Measurements from ENCODE around the gene DIAPH2. TPM values are rescaled to one million over a fixed set of nuclear protein-coding genes. Genes with fewer than 3 reads are reported as not detected.
A peak's percentile ranks its signal among the peaks of the same experiment; 100 is the strongest.

DIAPH2 gene
- 10 to 100 TPM; 10.0 to 10.6 TPM for total RNA-seq

DNA sequence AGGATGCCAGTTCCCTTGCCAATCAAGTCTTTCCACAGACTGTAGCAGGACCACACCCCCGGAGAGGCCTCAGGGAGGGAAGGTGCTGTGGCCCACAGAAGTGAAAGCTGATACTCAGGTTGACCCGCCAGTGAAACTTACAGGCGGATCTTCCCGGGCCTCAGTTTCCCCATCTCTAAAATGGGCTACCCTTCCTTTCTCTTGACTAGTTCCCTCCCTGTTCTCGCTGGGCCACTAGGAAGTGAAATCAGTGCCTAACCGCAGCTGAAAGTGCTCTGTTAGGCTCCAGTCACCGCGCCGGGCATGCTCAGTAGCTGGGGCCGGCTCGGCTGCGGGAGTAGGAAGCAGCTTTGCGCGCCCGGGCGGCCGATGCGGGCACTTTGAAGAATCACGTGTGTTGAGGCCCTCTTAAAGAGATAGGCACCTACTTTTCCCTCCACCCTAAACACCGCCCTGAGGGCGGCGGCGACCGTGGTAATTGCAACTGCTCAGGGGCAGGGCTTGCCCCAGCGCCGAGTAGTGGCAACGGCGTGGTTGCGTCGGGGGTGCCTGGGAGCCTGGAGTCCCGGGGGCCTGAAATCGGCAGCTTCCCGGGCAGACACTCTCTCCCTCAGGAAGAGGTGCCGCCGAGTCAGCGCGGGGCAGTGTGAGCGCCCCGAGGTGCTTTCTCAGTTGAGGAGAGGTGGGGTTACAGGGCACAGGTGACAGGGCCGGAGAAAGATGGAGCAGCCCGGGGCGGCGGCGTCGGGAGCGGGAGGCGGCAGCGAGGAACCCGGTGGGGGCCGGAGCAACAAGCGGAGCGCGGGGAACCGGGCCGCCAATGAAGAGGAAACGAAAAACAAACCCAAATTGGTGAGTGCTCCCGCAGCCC, at the start of gene DIAPH2:
DIAPH2 (plus strand) TSS at position 504 of the 871 bp plus-strand sequence.
- peak within 1 kb of the TSS; percentile 90 for H3K4me3 Mint-ChIP-seq
- no peaks in the 10 kb centered on the region for H3K36me3 Mint-ChIP-seq
- peak within 1 kb of the TSS; percentile 93 for H3K27ac Mint-ChIP-seq
- CTCF ChIA-PET = no interaction called here
- no peaks in the 10 kb centered on the region for H3K27me3 Mint-ChIP-seq
- peaks cover 24% of the 10 kb centered on the region for H3K4me1 Mint-ChIP-seq (ENCODE audit: low read depth)
- POLR2A ChIA-PET = interaction anchor here (1.0 kb wide), 1 partner anchor 37 kb away, joined by 3 read pairs; no protein-coding TSS in a partner anchor
- peak; percentile 85 for DNase-seq
- intact Hi-C loops (cut with micrococcal nuclease) = loop anchor here (5.0 to 10.0 kb wide), 2 partner anchors 360 to 713 kb away; no protein-coding TSS in a partner anchor
- no peaks in the 10 kb centered on the region for H3K9me3 Mint-ChIP-seq

- CTCF ChIA-PET = no interaction called here
- H3K36me3 Mint-ChIP-seq = no peaks in the 10 kb centered on the region
- no peaks in the 10 kb centered on the region for H3K4me1 Mint-ChIP-seq (ENCODE audit: low read depth)
- H3K4me3 Mint-ChIP-seq = no peak overlapping the region
- DNase-seq = no peak
- H3K27me3 Mint-ChIP-seq = peaks cover under 1% of the 10 kb centered on the region
- POLR2A ChIA-PET = no interaction called here
- H3K9me3 Mint-ChIP-seq = no peaks in the 10 kb centered on the region
- no peak overlapping the region for H3K27ac Mint-ChIP-seq
- intact Hi-C loops (cut with micrococcal nuclease) = no loop called here
Measured at GRCh38 chrX:96650023-96650422, 34.6 kb upstream of the DIAPH2 start.

DNA sequence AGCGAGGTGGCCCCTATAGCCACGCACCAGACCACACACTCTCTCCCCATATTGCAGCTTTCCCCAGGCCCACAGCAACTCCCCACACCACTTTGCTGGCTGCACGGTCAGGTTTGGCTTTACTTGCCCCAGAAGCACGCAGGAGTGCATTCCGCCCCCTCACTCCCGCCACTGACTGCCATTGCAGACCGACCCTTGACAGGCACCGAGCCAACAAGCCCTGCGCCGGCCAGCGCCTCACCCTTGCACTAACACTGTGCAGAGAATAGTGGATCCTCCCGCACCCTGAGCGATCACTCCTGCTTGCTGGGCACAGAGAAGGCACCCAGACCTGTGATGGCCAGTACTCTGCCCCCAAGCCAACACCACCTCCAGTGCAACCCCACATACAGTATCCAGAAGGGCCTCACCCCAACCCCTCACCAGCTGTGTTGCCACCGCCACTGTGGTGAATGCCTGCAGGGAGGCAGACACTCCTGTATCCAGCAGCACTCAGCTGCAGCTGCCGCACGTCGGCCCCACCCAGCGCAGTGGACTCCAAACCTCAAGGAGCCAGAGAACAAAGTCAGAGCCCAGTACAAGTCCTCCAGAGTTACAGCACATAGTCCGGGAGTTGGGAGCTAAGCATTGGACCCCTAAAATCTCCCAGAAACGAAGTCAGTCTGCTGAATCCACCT, 28.6 kb upstream of the DIAPH2 start:
- Mint-ChIP-seq H3K27ac (no peak overlapping the region), H3K36me3 (no peaks in the 10 kb centered on the region)
- CTCF ChIA-PET = no interaction called here

GRCh38 chrX:96682516-96682915, 2.1 kb upstream of the DIAPH2 start:
- no peaks in the 10 kb centered on the region for H3K9me3 Mint-ChIP-seq
- H3K27me3 Mint-ChIP-seq = no peaks in the 10 kb centered on the region
- H3K27ac Mint-ChIP-seq = no peak overlapping the region
- POLR2A ChIA-PET = no interaction called here
- peak; percentile 8 for DNase-seq
- H3K4me1 Mint-ChIP-seq (ENCODE audit: low read depth) = peaks cover 21% of the 10 kb centered on the region
- H3K36me3 Mint-ChIP-seq = no peaks in the 10 kb centered on the region
- intact Hi-C loops (cut with micrococcal nuclease) = loop anchor here (10.0 kb wide), 1 partner anchor 362 kb away; no protein-coding TSS in a partner anchor
- no peak overlapping the region for H3K4me3 Mint-ChIP-seq
- CTCF ChIA-PET = no interaction called here

More for the DNA sequence above, 28.6 kb upstream of the DIAPH2 start:
- Mint-ChIP-seq H3K4me1 (ENCODE audit: low read depth) (no peaks in the 10 kb centered on the region), H3K4me3 (no peak overlapping the region), H3K27me3 (peaks cover 3% of the 10 kb centered on the region), H3K9me3 (no peaks in the 10 kb centered on the region)
- intact Hi-C loops (cut with micrococcal nuclease) = no loop called here
- no peak for DNase-seq
- POLR2A ChIA-PET = no interaction called here

DNA sequence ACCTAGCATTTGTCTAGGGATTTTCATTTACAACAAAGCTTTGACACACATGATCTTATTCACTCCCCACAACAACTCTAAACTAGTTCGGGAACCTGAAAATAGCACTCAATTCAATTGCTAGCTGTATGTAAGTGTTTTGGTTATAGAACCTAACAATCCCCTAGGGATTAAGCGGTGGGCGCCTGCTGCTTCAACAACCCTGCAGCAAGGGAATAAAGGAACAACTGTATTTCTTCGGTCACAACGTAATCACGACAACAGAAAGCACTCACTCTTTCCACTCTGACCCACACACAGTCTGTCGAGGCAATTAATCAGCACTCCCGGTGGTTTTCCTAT, 674 bp upstream of the DIAPH2 start:
- DNase-seq = no peak
- H3K9me3 Mint-ChIP-seq = no peaks in the 10 kb centered on the region
- peak overlapping the region; percentile 90 for H3K4me3 Mint-ChIP-seq
- CTCF ChIA-PET = no interaction called here
- no peaks in the 10 kb centered on the region for H3K36me3 Mint-ChIP-seq
- POLR2A ChIA-PET = interaction anchor here (1.0 kb wide), 1 partner anchor 38 kb away, joined by 3 read pairs; no protein-coding TSS in a partner anchor
- no peak overlapping the region for H3K27ac Mint-ChIP-seq
- peaks cover 21% of the 10 kb centered on the region for H3K4me1 Mint-ChIP-seq (ENCODE audit: low read depth)
- intact Hi-C loops (cut with micrococcal nuclease) = loop anchor here (10.0 kb wide), 1 partner anchor 361 kb away; no protein-coding TSS in a partner anchor
- H3K27me3 Mint-ChIP-seq = no peaks in the 10 kb centered on the region

DNA sequence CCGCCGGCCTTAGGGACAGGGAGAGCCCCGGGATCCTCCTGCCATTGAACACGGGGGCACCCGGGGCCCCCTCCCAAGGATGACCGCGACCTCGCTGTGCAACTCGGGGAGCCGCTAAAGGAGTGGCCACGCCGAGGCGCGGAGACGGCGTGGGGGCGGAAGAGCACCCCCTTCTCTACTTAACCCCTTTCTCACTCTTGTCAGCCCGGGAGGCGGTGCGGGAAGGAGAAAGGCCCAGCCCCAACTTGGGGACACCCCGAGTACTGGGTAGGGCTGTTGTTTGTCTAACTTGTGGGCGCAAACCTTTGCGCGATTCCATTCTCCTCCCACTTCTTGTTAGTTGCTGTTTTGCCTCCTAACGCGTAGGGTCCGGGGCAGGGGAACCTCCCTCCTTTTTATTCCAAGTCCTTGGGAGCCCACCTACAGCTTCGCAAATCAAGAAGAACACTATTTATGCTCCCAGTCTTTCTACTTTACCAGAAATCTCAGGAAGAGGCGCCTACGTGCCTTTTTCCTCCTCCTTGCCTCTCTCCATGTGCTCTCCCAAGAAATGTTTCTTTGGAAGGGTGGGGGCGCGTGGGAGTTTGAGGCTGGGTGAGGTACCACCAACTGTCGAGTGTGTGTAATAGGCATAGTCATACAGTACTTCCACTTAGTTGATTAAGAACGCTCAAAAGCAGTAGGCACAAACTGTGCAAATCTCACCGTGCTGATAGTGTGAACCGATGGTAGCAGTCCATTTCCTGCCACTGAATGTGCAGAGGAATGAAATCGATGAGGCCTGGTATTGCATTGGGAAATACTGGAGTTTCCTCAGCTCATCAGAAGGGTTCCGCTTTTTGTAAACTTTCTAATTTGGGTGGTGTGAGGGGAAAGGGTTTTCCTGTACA, 813 bp downstream of the DIAPH2 start:
- Mint-ChIP-seq H3K36me3 (no peaks in the 10 kb centered on the region), H3K27me3 (no peaks in the 10 kb centered on the region), H3K9me3 (no peaks in the 10 kb centered on the region), H3K4me3 (peak overlapping the region; percentile 90), H3K4me1 (ENCODE audit: low read depth) (peaks cover 24% of the 10 kb centered on the region), H3K27ac (peak overlapping the region; percentile 93)
- ChIA-PET POLR2A (no interaction called here), CTCF (no interaction called here)
- intact Hi-C loops (cut with micrococcal nuclease) = loop anchor here (5.0 to 10.0 kb wide), 2 partner anchors 359 to 712 kb away; no protein-coding TSS in a partner anchor
- peak; percentile 66 for DNase-seq

GRCh38 chrX:96687776-96688175, 3.1 kb downstream of the DIAPH2 start:
- Mint-ChIP-seq H3K4me3 (no peak overlapping the region), H3K27me3 (no peaks in the 10 kb centered on the region), H3K4me1 (ENCODE audit: low read depth) (peaks cover 18% of the 10 kb centered on the region), H3K9me3 (no peaks in the 10 kb centered on the region), H3K27ac (no peak overlapping the region), H3K36me3 (no peaks in the 10 kb centered on the region)
- DNase-seq = no peak
- POLR2A ChIA-PET = no interaction called here
- CTCF ChIA-PET = no interaction called here
- intact Hi-C loops (cut with micrococcal nuclease) = loop anchor here (5.0 to 10.0 kb wide), 2 partner anchors 357 to 710 kb away; no protein-coding TSS in a partner anchor

GRCh38 chrX:96688789-96689188, 4.1 kb downstream of the DIAPH2 start:
- ChIA-PET POLR2A (no interaction called here), CTCF (no interaction called here)
- H3K9me3 Mint-ChIP-seq = no peaks in the 10 kb centered on the region
- H3K4me3 Mint-ChIP-seq = no peak overlapping the region
- no peaks in the 10 kb centered on the region for H3K36me3 Mint-ChIP-seq
- no peak for DNase-seq
- peaks cover 19% of the 10 kb centered on the region for H3K4me1 Mint-ChIP-seq (ENCODE audit: low read depth)
- intact Hi-C loops (cut with micrococcal nuclease) = loop anchor here (5.0 to 10.0 kb wide), 2 partner anchors 356 to 709 kb away; no protein-coding TSS in a partner anchor
- H3K27ac Mint-ChIP-seq = no peak overlapping the region
- no peaks in the 10 kb centered on the region for H3K27me3 Mint-ChIP-seq

DNA sequence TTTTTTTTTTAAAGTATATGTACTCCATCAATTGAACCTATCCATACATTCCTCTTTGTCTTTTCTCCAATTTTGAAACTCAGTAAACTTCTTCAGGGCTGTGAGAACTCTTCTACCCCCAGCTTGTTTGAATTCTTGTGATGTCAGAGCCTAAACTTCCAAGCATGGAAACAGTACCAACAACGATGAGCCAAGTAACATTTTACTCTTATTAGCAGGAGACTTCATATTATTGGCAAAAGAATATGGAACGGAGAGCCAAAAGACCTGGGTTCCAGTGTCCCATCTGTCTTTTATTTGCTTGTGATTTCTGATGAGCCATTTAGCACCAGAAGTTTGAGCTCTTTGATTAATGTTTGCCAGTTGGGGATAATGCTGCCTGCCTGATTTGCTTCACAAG, 5.3 kb downstream of the DIAPH2 start:
- POLR2A ChIA-PET = no interaction called here
- no peaks in the 10 kb centered on the region for H3K36me3 Mint-ChIP-seq
- no peak for DNase-seq
- CTCF ChIA-PET = no interaction called here
- H3K27me3 Mint-ChIP-seq = no peaks in the 10 kb centered on the region
- H3K9me3 Mint-ChIP-seq = no peaks in the 10 kb centered on the region
- H3K4me3 Mint-ChIP-seq = no peak overlapping the region
- H3K27ac Mint-ChIP-seq = no peak overlapping the region
- intact Hi-C loops (cut with micrococcal nuclease) = loop anchor here (5.0 to 10.0 kb wide), 2 partner anchors 355 to 707 kb away; no protein-coding TSS in a partner anchor
- peaks cover 12% of the 10 kb centered on the region for H3K4me1 Mint-ChIP-seq (ENCODE audit: low read depth)

DNA sequence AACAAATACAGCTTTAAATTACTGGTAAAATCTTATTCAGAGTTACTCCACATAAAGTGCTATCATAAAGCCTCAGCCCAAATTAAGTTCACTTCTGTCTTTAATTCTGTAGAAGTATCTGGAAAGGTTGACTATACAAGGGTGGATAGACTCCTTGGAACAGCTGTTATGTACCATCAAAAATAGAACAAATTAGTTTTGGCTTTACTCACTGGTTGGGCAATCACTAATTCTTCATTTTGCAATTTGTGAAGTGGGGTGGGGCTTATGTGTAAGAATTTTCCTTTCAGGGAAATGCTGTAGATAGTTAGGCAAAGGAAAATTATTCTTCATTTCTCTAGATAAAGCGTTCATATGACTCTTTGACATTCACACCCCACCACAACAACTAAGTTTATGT, 7.8 kb downstream of the DIAPH2 start:
- H3K9me3 Mint-ChIP-seq = no peaks in the 10 kb centered on the region
- H3K4me1 Mint-ChIP-seq (ENCODE audit: low read depth) = peaks cover 6% of the 10 kb centered on the region
- no peak for DNase-seq
- intact Hi-C loops (cut with micrococcal nuclease) = no loop called here
- no peak overlapping the region for H3K27ac Mint-ChIP-seq
- H3K27me3 Mint-ChIP-seq = no peaks in the 10 kb centered on the region
- CTCF ChIA-PET = no interaction called here
- H3K4me3 Mint-ChIP-seq = no peak overlapping the region
- POLR2A ChIA-PET = no interaction called here
- no peaks in the 10 kb centered on the region for H3K36me3 Mint-ChIP-seq

DNA sequence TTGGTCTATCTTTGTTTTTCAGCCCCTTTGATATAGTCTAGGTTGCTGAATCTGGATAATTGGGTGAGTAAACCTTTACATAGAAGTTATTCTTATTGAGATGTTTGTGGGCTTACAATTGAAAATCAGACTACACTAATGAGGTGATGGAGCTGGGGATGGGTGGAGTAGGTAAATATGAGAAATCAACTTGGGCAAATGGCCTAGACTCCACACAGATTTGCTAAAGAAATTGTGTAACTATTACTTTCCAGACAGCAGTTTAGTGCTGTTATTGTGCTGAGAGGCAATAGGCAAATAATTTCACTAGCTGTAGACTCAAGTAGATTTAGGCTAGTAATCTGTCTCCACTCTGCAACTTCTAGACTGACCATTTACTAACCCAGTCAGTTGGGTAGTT, 8.2 kb downstream of the DIAPH2 start:
- Mint-ChIP-seq H3K9me3 (no peaks in the 10 kb centered on the region), H3K27ac (no peak overlapping the region), H3K36me3 (no peaks in the 10 kb centered on the region), H3K4me1 (ENCODE audit: low read depth) (peaks cover 6% of the 10 kb centered on the region), H3K4me3 (no peak overlapping the region), H3K27me3 (no peaks in the 10 kb centered on the region)
- intact Hi-C loops (cut with micrococcal nuclease) = no loop called here
- no peak for DNase-seq
- ChIA-PET POLR2A (no interaction called here), CTCF (no interaction called here)

- Mint-ChIP-seq H3K9me3 (no peaks in the 10 kb centered on the region), H3K4me3 (no peak overlapping the region), H3K27ac (no peak overlapping the region), H3K27me3 (no peaks in the 10 kb centered on the region), H3K4me1 (ENCODE audit: low read depth) (peaks cover 6% of the 10 kb centered on the region), H3K36me3 (no peaks in the 10 kb centered on the region)
- DNase-seq = no peak
- intact Hi-C loops (cut with micrococcal nuclease) = no loop called here
- ChIA-PET POLR2A (no interaction called here), CTCF (no interaction called here)
Measured at GRCh38 chrX:96693407-96693806, 8.8 kb downstream of the DIAPH2 start.

Data from activated CD4-positive, alpha-beta memory T cell treated with anti-CD3 and anti-CD28 coated beads for 36 hours (primary cell).